ENCODE measurements around the gene TMED1. TPM values are rescaled to one million over a fixed set of nuclear protein-coding genes. Genes with fewer than 3 reads are reported as not detected.

The TMED1 gene
- total and polyA plus RNA-seq, 2 of the 8 experiments (the other 6 are each of a cell fraction or from before 2014, with no cell fraction given) = 26.9 to 31.9 TPM

- Histone ChIP-seq H3K79me1 (ENCODE audit: low read depth, low read length) (no peaks in the 10 kb centered on the region; the same call in 1 of the 2 replicates), H3K4me2 (ENCODE audit: insufficient read depth in 1 of 2, low read depth in 2 of 2, low read length in 2 of 2) (no peak overlapping the region), H3K4me1 (replicated peaks in 1 of 4; ENCODE audit: control insufficient read depth in 3 of 4, insufficient read depth in 4 of 4, low read length in 3 of 4) (no peaks in the 10 kb centered on the region), H3K27me3 (replicated peaks in 1 of 4; ENCODE audit: control insufficient read depth in 3 of 4, extremely low read depth in 1 of 4, insufficient read depth in 3 of 4, low read length in 3 of 4) (no peaks in the 10 kb centered on the region), H4K91ac (replicated peaks; ENCODE audit: insufficient read length, low read length) (no peak overlapping the region), H4K8ac (ENCODE audit: extremely low read depth, insufficient read depth, low read length) (no peak overlapping the region), H4K5ac (ENCODE audit: insufficient read length, low read depth, low read length) (no peak overlapping the region), H2BK15ac (ENCODE audit: low read length) (no peak overlapping the region), H2AFZ (ENCODE audit: low read length) (no peak overlapping the region), H2BK5ac (ENCODE audit: low read depth, low read length) (no peak overlapping the region), H3K56ac (replicated peaks; ENCODE audit: insufficient read length, low read depth, low read length) (no peak overlapping the region), H3K14ac (ENCODE audit: insufficient read length) (no peak overlapping the region), H3K4me3 (ENCODE audit: extremely low read depth in 1 of 4, insufficient read depth in 2 of 4, low read depth in 3 of 4, low read length in 4 of 4) (no peak overlapping the region), H3K79me2 (ENCODE audit: control insufficient read depth in 1 of 2, insufficient read depth in 2 of 2, low read length in 2 of 2) (no peaks in the 10 kb centered on the region), H2BK12ac (ENCODE audit: low read depth, low read length) (no peak overlapping the region), H3K23ac (ENCODE audit: insufficient read length) (no peak overlapping the region), H2BK20ac (ENCODE audit: low read length) (no peak overlapping the region), H3K18ac (ENCODE audit: extremely low read depth, low read length) (no peak overlapping the region), H4K20me1 (replicated peaks in 1 of 2; ENCODE audit: control insufficient read depth in 1 of 2, insufficient read depth in 2 of 2, low read length in 2 of 2) (peaks cover 0 to 5% of the 10 kb centered on the region in 2 experiments), H3K9ac (replicated peaks in 1 of 4; ENCODE audit: extremely low read depth in 1 of 4, low read depth in 3 of 4, low read length in 3 of 4) (no peak overlapping the region), H2BK120ac (replicated peaks; ENCODE audit: low read depth, low read length) (no peak overlapping the region), H2AK5ac (ENCODE audit: low read depth, low read length) (no peak overlapping the region), H3K27ac (ENCODE audit: low read depth, low read length) (no peak overlapping the region), H3K36me3 (ENCODE audit: control insufficient read depth in 2 of 4, insufficient read depth in 4 of 4, low read length in 3 of 4) (peaks cover 14 to 38% (median 32%) of the 10 kb centered on the region in 4 experiments), H3K9me3 (ENCODE audit: insufficient read depth in 2 of 2, low read depth in 1 of 2, low read length in 1 of 2) (no peaks in the 10 kb centered on the region), H3K23me2 (ENCODE audit: low read depth, low read length) (no peaks in the 10 kb centered on the region), H3K4ac (replicated peaks; ENCODE audit: insufficient read length, low read depth, low read length) (no peak overlapping the region)
- 99% methylated on average over 7 of the region's 8 CpGs; no CpG with 5 or more reads in 1 of the 2 experiments for whole genome bisulfite sequencing, 2 experiments (ENCODE audit: extremely low coverage in 1 of 2, insufficient coverage in 1 of 2, insufficient read length in 1 of 2, insufficient replicate concordance in 2 of 2, low coverage in 1 of 2, low lambda C conversion rate in 2 of 2, missing lambda C conversion rate in 1 of 2)
- no peak for FAIRE-seq
- DNase-seq (ENCODE audit: low read depth in 1 of 2, low spot score in 2 of 2) = no peak
- ChIA-PET POLR2A (ENCODE audit: partially characterized antibody) (no interaction called here), CTCF (ENCODE audit: partially characterized antibody) (interaction anchor here (0.6 to 1.0 kb wide), 2 partner anchors 9 to 67 kb away, joined by 3 to 4 read pairs; no protein-coding TSS in a partner anchor)
- no peak for TF ChIP-seq CHD2 (IDR thresholded peaks at IDR 0.05; ENCODE audit: low read length)
- TF ChIP-seq SAP30 (IDR thresholded peaks at IDR 0.05; ENCODE audit: insufficient read depth, insufficient replicate concordance, low read length) = no peak
- TF ChIP-seq ATF3 (IDR thresholded peaks at IDR 0.05; ENCODE audit: insufficient read depth, low read depth, low read length) = no peak
- no peak for TF ChIP-seq GTF2F1 (IDR thresholded peaks at IDR 0.05; ENCODE audit: borderline replicate concordance, low read depth, low read length)
- TF ChIP-seq TAF1 (IDR thresholded peaks at IDR 0.05; ENCODE audit: low read depth, low read length) = no peak
Observed at GRCh38 chr19:10788146-10788545, 47.9 kb downstream of the TMED1 start.
